HCT116 (cell line): ENCODE results near the gene LAMTOR4. TPM values are rescaled to one million over a fixed set of nuclear protein-coding genes. Genes with fewer than 3 reads are reported as not detected.

Experiments
- ATAC-seq: fragments of 200-7000 bp; cut with Tn5 transposase; 2 replicates; pipeline ENCODE4 v1.9.1; 2020; ENCODE audit warnings: mild to moderate bottlenecking, moderate library complexity
- BruUV-seq: library from RNA; stranded (reverse); fragments of 400-500 nt; replicated peaks from 2 replicates; lab custom pipeline; 2021; lab: Mats Ljungman, UMichigan
- CTCF ChIA-PET: fragments of 300-600 bp; sonication (Branson Sonifier 250); formaldehyde crosslinking; loops from one replicate; lab custom pipeline; 2021; ENCODE audit warnings: antibody characterized with exemption; lab: Charles Lee
- POLR2A ChIA-PET: fragments of 300-600, 350-600 bp; sonication (Branson Sonifier 250); formaldehyde crosslinking; loops from one replicate; lab custom pipeline; 2021; ENCODE audit warnings: antibody characterized with exemption; lab: Charles Lee
- RAD21 ChIA-PET, 2 experiments: fragments of 300-600 bp; sonication (Branson Sonifier 250); formaldehyde crosslinking; loops; one replicate each; lab custom pipeline; 2023; ENCODE audit warnings: low total read pairs in 2 of 2; ENCODE audit not compliant: uncharacterized antibody in 2 of 2, unreplicated experiment in 2 of 2, low non-redundant PET in 1 of 2; lab: Charles Lee
- DNase-seq: peaks from one replicate; pipeline ENCODE4 v3.0.0-alpha.2; 2010; ENCODE audit warnings: low read depth, low spot score
- H2AFZ ChIP-seq: fragments of 200-600 bp; shearing (Covaris generic), sonication (generic); 2 replicates; pipeline ENCODE4 v1.6.1; 2017; ENCODE audit warnings: low read depth, mixed run types, mixed read lengths, antibody characterized with exemption, low read length; ENCODE audit not compliant: poor library complexity, severe bottlenecking
- H3K27ac ChIP-seq: 2 replicates; pipeline ENCODE4 v1.5.1; 2012; ENCODE audit warnings: low read depth, low read length
- H3K27me3 ChIP-seq: fragments of 200-600 bp; sonication (generic); 2 replicates; pipeline ENCODE4 v1.6.1; 2016; ENCODE audit warnings: mixed run types, low read length, mixed read lengths; ENCODE audit not compliant: insufficient read depth
- H3K36me3 ChIP-seq, 2 experiments: fragments of 200-500 bp in 1 of 2; fragments of 200-600 bp in 1 of 2; sonication (Bioruptor generic) in 1 of 2; sonication (generic) in 1 of 2; 2 replicates each; pipeline versions ENCODE4 v1.5.1 to v1.6.1; 2014 to 2016; ENCODE audit warnings: low read length in 2 of 2, inconsistent platforms in 1 of 2, mixed read lengths in 1 of 2, mixed run types in 1 of 2; ENCODE audit not compliant: insufficient read depth in 2 of 2, control insufficient read depth in 1 of 2
- H3K4me1 ChIP-seq, 2 experiments: fragments of 200-600 bp in 1 of 2; sonication (generic) in 1 of 2; 2 replicates each; pipeline versions ENCODE4 v1.5.1 to v1.6.1; 2012 to 2017; ENCODE audit warnings: low read length in 2 of 2, inconsistent platforms in 1 of 2, mild to moderate bottlenecking in 1 of 2, mixed read lengths in 1 of 2, mixed run types in 1 of 2, moderate library complexity in 1 of 2; ENCODE audit not compliant: insufficient read depth in 2 of 2, control insufficient read depth in 1 of 2
- H3K4me2 ChIP-seq: fragments of 200-600 bp; sonication (generic); 2 replicates; pipeline ENCODE4 v1.6.1; 2017; ENCODE audit warnings: mixed run types, low read length, mixed read lengths
- H3K4me3 ChIP-seq, 2 experiments: fragments of 200-600 bp in 1 of 2; sonication (generic) in 1 of 2; replicated peaks in 1 of 2; 2 replicates each; pipeline ENCODE4 v1.5.1; 2011 to 2016; ENCODE audit warnings: low read length in 2 of 2, control low read depth in 1 of 2, low read depth in 1 of 2, mild to moderate bottlenecking in 1 of 2, mixed read lengths in 1 of 2, mixed run types in 1 of 2
- H3K79me2 ChIP-seq: fragments of 200-600 bp; sonication (generic); 2 replicates; pipeline ENCODE4 v1.6.1; 2017; ENCODE audit warnings: mild to moderate bottlenecking, mixed run types, low read length, moderate library complexity, mixed read lengths; ENCODE audit not compliant: insufficient read depth
- H3K9ac ChIP-seq: fragments of 200-600 bp; sonication (generic); 2 replicates; pipeline ENCODE4 v1.6.1; 2016; ENCODE audit warnings: low read length, mixed read lengths
- H3K9me2 ChIP-seq: fragments of 200-600 bp; sonication (generic), shearing (Covaris generic); 2 replicates; pipeline ENCODE4 v1.6.1; 2017; ENCODE audit warnings: mixed run types, mild to moderate bottlenecking, moderate library complexity; ENCODE audit not compliant: insufficient read depth
- H3K9me3 ChIP-seq, 2 experiments: fragments of 200-500 bp in 1 of 2; fragments of 200-600 bp in 1 of 2; sonication (Bioruptor generic) in 1 of 2; sonication (generic) in 1 of 2; 2 replicates each; pipeline ENCODE4 v1.6.1; 2014 to 2017; ENCODE audit warnings: low read length in 2 of 2, mixed read lengths in 2 of 2, inconsistent platforms in 1 of 2, low read depth in 1 of 2, mild to moderate bottlenecking in 1 of 2, mixed run types in 1 of 2, moderate library complexity in 1 of 2; ENCODE audit not compliant: control insufficient read depth in 1 of 2, insufficient read depth in 1 of 2
- H4K20me1 ChIP-seq: fragments of 200-600 bp; sonication (generic), shearing (Covaris generic); 2 replicates; pipeline ENCODE4 v1.6.1; 2017; ENCODE audit warnings: mixed run types, mild to moderate bottlenecking, moderate library complexity; ENCODE audit not compliant: insufficient read depth
- ATF3 ChIP-seq: IDR thresholded peaks from 2 replicates; pipeline ENCODE4 v1.6.1; 2012
- POLR2AphosphoS5 ChIP-seq: IDR thresholded peaks from 2 replicates; pipeline ENCODE4 v1.6.1; 2011; ENCODE audit warnings: mild to moderate bottlenecking, low read depth, low read length, moderate library complexity
- RAD21 ChIP-seq: IDR thresholded peaks from 2 replicates; pipeline ENCODE4 v1.6.1; 2012; ENCODE audit warnings: low read depth, mild to moderate bottlenecking
- SIN3A ChIP-seq: IDR thresholded peaks from 2 replicates; pipeline ENCODE4 v1.6.1; 2012; ENCODE audit warnings: low read depth
- SP1 ChIP-seq: IDR thresholded peaks from 2 replicates; pipeline ENCODE4 v1.6.1; 2012; ENCODE audit warnings: low read depth
- ZFX ChIP-seq: fragments of 450-650 bp; IDR thresholded peaks from 2 replicates; pipeline ENCODE4 v1.6.1; 2017
- intact Hi-C: fragments of 100-400 bp; cut with micrococcal nuclease; formaldehyde crosslinking; loops from 2 replicates; pipeline ENCODE4 v1.10.0; 2022
- total RNA-seq: library from RNA; stranded (reverse); gene quantifications from one replicate; pipeline ENCODE4 v1.2.1, GENCODE V29; 2021; ENCODE audit not compliant: unreplicated experiment

The LAMTOR4 gene
- total RNA-seq, 1 experiment from 2014 or later = 152 TPM

GRCh38 chr7:100176096-100177044, 27.7 kb downstream of the LAMTOR4 start:
- Histone ChIP-seq H3K27ac (peak overlapping the region; percentile 32; the same call in 1 of the 2 replicates), H3K9me3 (no peaks in the 10 kb centered on the region), H4K20me1 (no peaks in the 10 kb centered on the region), H3K9me2 (no peaks in the 10 kb centered on the region), H3K4me1 (peaks cover 3 to 12% of the 10 kb centered on the region in 2 experiments; a peak in 2 of 4 replicates), H3K4me3 (peak overlapping the region; percentile 72 to 85), H3K27me3 (no peaks in the 10 kb centered on the region), H3K9ac (peak overlapping the region; percentile 65), H2AFZ (no peak overlapping the region)
- ChIA-PET RAD21 (interaction anchor here in 1 of 2 experiments (0.6 kb wide), 1 partner anchor 123 kb away, joined by 5 read pairs; no protein-coding TSS in a partner anchor), POLR2A (interaction anchor here (1.0 to 1.4 kb wide), 3 partner anchors 10 to 28 kb away, joined by 4 to 7 read pairs (median 4); partner anchors contain the start of gene LAMTOR4), CTCF (interaction anchor here (0.7 to 1.8 kb wide), 3 partner anchors 13 to 41 kb away, joined by 3 to 11 read pairs (median 3); no protein-coding TSS in a partner anchor)
- intact Hi-C loops = no loop called here
- TSS peak; percentile 69 for BruUV-seq
- TF ChIP-seq ATF3 (no peak), ZFX (no peak), POLR2AphosphoS5 (no peak), RAD21 (no peak), SP1 (no peak), SIN3A (no peak)
- TF ChIP-seq, all 23 proteins: peak for 0
- no peak for ATAC-seq
- H3K4me2 ChIP-seq = peak overlapping the region; percentile 91
- H3K79me2 ChIP-seq = no peaks in the 10 kb centered on the region
- no peak for DNase-seq
- no peaks in the 10 kb centered on the region for H3K36me3 ChIP-seq
